Measurements from ENCODE around the gene STT3A. TPM values are rescaled to one million over a fixed set of nuclear protein-coding genes. Genes with fewer than 3 reads are reported as not detected.

Gene STT3A
- total and polyA plus RNA-seq, 2 donors (not counting 1 experiment from before 2014, with no cell fraction given), result 257 to 375 TPM

- no peak overlapping the region for H3K4me3 ChIP-seq (replicated peaks in 1 of 4; ENCODE audit: control extremely low read depth in 1 of 4, insufficient read depth in 1 of 4, low read depth in 3 of 4, low read length in 4 of 4)
- no peaks in the 10 kb centered on the region for H4K20me1 ChIP-seq (ENCODE audit: control insufficient read depth, extremely low read depth, insufficient read depth, low read length)
- no peaks in the 10 kb centered on the region for H3K27me3 ChIP-seq (ENCODE audit: control insufficient read depth, insufficient read depth, low read length)
- H3K36me3 ChIP-seq (ENCODE audit: control insufficient read depth, insufficient read depth, low read length), result no peaks in the 10 kb centered on the region
- peaks cover 8% of the 10 kb centered on the region for H3K79me2 ChIP-seq (ENCODE audit: control insufficient read depth, insufficient read depth, low read length)
- H3K4me1 ChIP-seq (ENCODE audit: control insufficient read depth, extremely low read depth, insufficient read depth, low read length), result no peaks in the 10 kb centered on the region
- H3K27ac ChIP-seq (ENCODE audit: insufficient read depth, low read length), result no peak overlapping the region
- TF ChIP-seq CTCF (conservative IDR thresholded peaks at IDR 0.05 in 1 of 2, IDR thresholded peaks at IDR 0.05 in 1 of 2; ENCODE audit: low read depth in 1 of 2, low read length in 2 of 2) (no peak), EZH2 (IDR thresholded peaks at IDR 0.05; ENCODE audit: low read length, missing control alignments) (no peak)
- H3K9ac ChIP-seq (ENCODE audit: insufficient read depth, low read length), result no peak overlapping the region
- no peak overlapping the region for H2AFZ ChIP-seq (ENCODE audit: low read length)
- peak in 1 of 2 donors; percentile 40 for DNase-seq (ENCODE audit: low read depth in 2 of 2)
- H3K4me2 ChIP-seq (ENCODE audit: extremely low read depth, insufficient read depth, low read length), result no peak overlapping the region
- no peaks in the 10 kb centered on the region for H3K9me3 ChIP-seq (ENCODE audit: control insufficient read depth, insufficient read depth, low read depth, low read length)
Measured at GRCh38 chr11:125588505-125588904, 4.1 kb upstream of the STT3A start.

GRCh38 chr11:125591649-125592304 lies 875 bp upstream of the STT3A start:
- Histone ChIP-seq H4K20me1 (ENCODE audit: control insufficient read depth, extremely low read depth, insufficient read depth, low read length) (no peaks in the 10 kb centered on the region), H3K27ac (ENCODE audit: insufficient read depth, low read length) (peak overlapping the region; percentile 100), H2AFZ (ENCODE audit: low read length) (peak overlapping the region; percentile 56), H3K9ac (ENCODE audit: insufficient read depth, low read length) (peak overlapping the region; percentile 99), H3K4me1 (ENCODE audit: control insufficient read depth, extremely low read depth, insufficient read depth, low read length) (peaks cover 7% of the 10 kb centered on the region), H3K4me3 (replicated peaks in 1 of 4; ENCODE audit: control extremely low read depth in 1 of 4, insufficient read depth in 1 of 4, low read depth in 3 of 4, low read length in 4 of 4) (peak overlapping the region; percentile 79 to 96 (median 90)), H3K4me2 (ENCODE audit: extremely low read depth, insufficient read depth, low read length) (peak overlapping the region; percentile 100), H3K36me3 (ENCODE audit: control insufficient read depth, insufficient read depth, low read length) (no peaks in the 10 kb centered on the region), H3K9me3 (ENCODE audit: control insufficient read depth, insufficient read depth, low read depth, low read length) (no peaks in the 10 kb centered on the region), H3K79me2 (ENCODE audit: control insufficient read depth, insufficient read depth, low read length) (peaks cover 41% of the 10 kb centered on the region), H3K27me3 (ENCODE audit: control insufficient read depth, insufficient read depth, low read length) (no peaks in the 10 kb centered on the region)
- TF ChIP-seq CTCF (conservative IDR thresholded peaks at IDR 0.05 in 1 of 2, IDR thresholded peaks at IDR 0.05 in 1 of 2; ENCODE audit: low read depth in 1 of 2, low read length in 2 of 2) (no peak), EZH2 (IDR thresholded peaks at IDR 0.05; ENCODE audit: low read length, missing control alignments) (no peak)
- peak; percentile 25 to 39 for DNase-seq (ENCODE audit: low read depth in 2 of 2)

GRCh38 chr11:125593114-125593820 lies 615 bp downstream of the STT3A start:
- Histone ChIP-seq H4K20me1 (ENCODE audit: control insufficient read depth, extremely low read depth, insufficient read depth, low read length) (no peaks in the 10 kb centered on the region), H3K79me2 (ENCODE audit: control insufficient read depth, insufficient read depth, low read length) (peaks cover 45% of the 10 kb centered on the region), H3K27ac (ENCODE audit: insufficient read depth, low read length) (peak overlapping the region; percentile 89), H3K4me2 (ENCODE audit: extremely low read depth, insufficient read depth, low read length) (peak overlapping the region; percentile 89), H2AFZ (ENCODE audit: low read length) (peak overlapping the region; percentile 69), H3K9ac (ENCODE audit: insufficient read depth, low read length) (peak overlapping the region; percentile 84), H3K4me1 (ENCODE audit: control insufficient read depth, extremely low read depth, insufficient read depth, low read length) (peaks cover 7% of the 10 kb centered on the region), H3K27me3 (ENCODE audit: control insufficient read depth, insufficient read depth, low read length) (no peaks in the 10 kb centered on the region), H3K36me3 (ENCODE audit: control insufficient read depth, insufficient read depth, low read length) (peaks cover 3% of the 10 kb centered on the region), H3K9me3 (ENCODE audit: control insufficient read depth, insufficient read depth, low read depth, low read length) (no peaks in the 10 kb centered on the region), H3K4me3 (replicated peaks in 1 of 4; ENCODE audit: control extremely low read depth in 1 of 4, insufficient read depth in 1 of 4, low read depth in 3 of 4, low read length in 4 of 4) (peak overlapping the region; percentile 42 to 99 (median 89))
- peak; percentile 20 to 60 for DNase-seq (ENCODE audit: low read depth in 2 of 2)
- TF ChIP-seq EZH2 (IDR thresholded peaks at IDR 0.05; ENCODE audit: low read length, missing control alignments) (no peak), CTCF (conservative IDR thresholded peaks at IDR 0.05 in 1 of 2, IDR thresholded peaks at IDR 0.05 in 1 of 2; ENCODE audit: low read depth in 1 of 2, low read length in 2 of 2) (no peak)
